ENCODE data around the gene POLD3.

Gene POLD3

GRCh38 chr11:74636630-74637184, 44.3 kb downstream of the POLD3 start:
- Histone ChIP-seq H2AFZ (ENCODE audit: insufficient read depth, low read length, poor library complexity) (no peak overlapping the region), H3K14ac (ENCODE audit: low read length) (no peak overlapping the region), H4K12ac (ENCODE audit: low read depth, low read length) (no peak overlapping the region), H3K9ac (ENCODE audit: low read length) (no peak overlapping the region), H3K27ac (ENCODE audit: low read depth, low read length) (no peak overlapping the region), H2BK12ac (ENCODE audit: low read length) (no peak overlapping the region), H3K36me3 (ENCODE audit: control insufficient read depth in 1 of 2, insufficient read depth in 2 of 2, low read length in 2 of 2) (peaks cover 0 to 16% of the 10 kb centered on the region in 2 experiments), H4K91ac (ENCODE audit: low read depth, low read length) (no peak overlapping the region), H3K27me3 (ENCODE audit: insufficient read depth, low read length) (no peaks in the 10 kb centered on the region), H3K4me1 (ENCODE audit: control insufficient read depth in 1 of 2, insufficient read depth in 2 of 2, low read length in 2 of 2) (peaks cover 0 to 2% of the 10 kb centered on the region in 2 experiments), H3K18ac (ENCODE audit: low read length) (no peak overlapping the region), H2BK120ac (ENCODE audit: insufficient read depth, low read length, poor library complexity) (no peak overlapping the region), H3K4me3 (ENCODE audit: low read depth, low read length) (no peak overlapping the region), H3K9me3 (ENCODE audit: insufficient read depth, low read depth, low read length) (no peaks in the 10 kb centered on the region), H3K79me1 (ENCODE audit: low read length) (no peaks in the 10 kb centered on the region), H3K23ac (ENCODE audit: low read length) (no peak overlapping the region), H4K8ac (ENCODE audit: low read depth, low read length) (no peak overlapping the region), H2BK5ac (ENCODE audit: low read depth, low read length, poor library complexity) (no peak overlapping the region), H2AK5ac (ENCODE audit: low read length) (no peak overlapping the region), H3K4ac (ENCODE audit: low read depth, low read length) (no peak overlapping the region), H3K79me2 (ENCODE audit: control insufficient read depth, insufficient read depth, low read length, poor library complexity) (no peaks in the 10 kb centered on the region), H3K4me2 (ENCODE audit: low read length) (no peak overlapping the region)
- peak in 1 of 2 donors; percentile 70 for DNase-seq
- WGBS (ENCODE audit: extremely low coverage, insufficient coverage, insufficient read length) = no CpG with 5 or more reads among the region's 1 CpG

GRCh38 chr11:74637700-74638099, 45.3 kb downstream of the POLD3 start:
- Histone ChIP-seq H3K9me3 (ENCODE audit: insufficient read depth, low read depth, low read length) (peaks cover 2% of the 10 kb centered on the region), H3K9ac (ENCODE audit: low read length) (no peak overlapping the region), H3K14ac (ENCODE audit: low read length) (no peak overlapping the region), H2BK12ac (ENCODE audit: low read length) (no peak overlapping the region), H3K79me2 (ENCODE audit: control insufficient read depth, insufficient read depth, low read length, poor library complexity) (no peaks in the 10 kb centered on the region), H3K4me3 (ENCODE audit: low read depth, low read length) (no peak overlapping the region), H2BK5ac (ENCODE audit: low read depth, low read length, poor library complexity) (no peak overlapping the region), H3K23ac (ENCODE audit: low read length) (no peak overlapping the region), H2AFZ (ENCODE audit: insufficient read depth, low read length, poor library complexity) (no peak overlapping the region), H4K8ac (ENCODE audit: low read depth, low read length) (no peak overlapping the region), H3K27me3 (ENCODE audit: insufficient read depth, low read length) (no peaks in the 10 kb centered on the region), H4K91ac (ENCODE audit: low read depth, low read length) (no peak overlapping the region), H3K18ac (ENCODE audit: low read length) (no peak overlapping the region), H3K4ac (ENCODE audit: low read depth, low read length) (no peak overlapping the region), H3K4me2 (ENCODE audit: low read length) (no peak overlapping the region), H4K12ac (ENCODE audit: low read depth, low read length) (no peak overlapping the region), H2BK120ac (ENCODE audit: insufficient read depth, low read length, poor library complexity) (no peak overlapping the region), H3K27ac (ENCODE audit: low read depth, low read length) (no peak overlapping the region), H3K79me1 (ENCODE audit: low read length) (no peaks in the 10 kb centered on the region), H2AK5ac (ENCODE audit: low read length) (no peak overlapping the region), H3K36me3 (ENCODE audit: control insufficient read depth in 1 of 2, insufficient read depth in 2 of 2, low read length in 2 of 2) (peaks cover 0 to 18% of the 10 kb centered on the region in 2 experiments), H3K4me1 (ENCODE audit: control insufficient read depth in 1 of 2, insufficient read depth in 2 of 2, low read length in 2 of 2) (peaks cover 0 to 2% of the 10 kb centered on the region in 2 experiments)
- no CpG with 5 or more reads among the region's 1 CpG for WGBS (ENCODE audit: extremely low coverage, insufficient coverage, insufficient read length)
- DNase-seq = no peak

GRCh38 chr11:74638869-74639268, 46.5 kb downstream of the POLD3 start:
- no peak overlapping the region for H2BK5ac ChIP-seq (ENCODE audit: low read depth, low read length, poor library complexity)
- H4K12ac ChIP-seq (ENCODE audit: low read depth, low read length) = no peak overlapping the region
- no peak overlapping the region for H3K23ac ChIP-seq (ENCODE audit: low read length)
- no peak overlapping the region for H3K27ac ChIP-seq (ENCODE audit: low read depth, low read length)
- no peaks in the 10 kb centered on the region for H3K27me3 ChIP-seq (ENCODE audit: insufficient read depth, low read length)
- H2BK12ac ChIP-seq (ENCODE audit: low read length) = no peak overlapping the region
- no peak overlapping the region for H3K9ac ChIP-seq (ENCODE audit: low read length)
- H2AK5ac ChIP-seq (ENCODE audit: low read length) = no peak overlapping the region
- H3K9me3 ChIP-seq (ENCODE audit: insufficient read depth, low read depth, low read length) = peaks cover 2% of the 10 kb centered on the region
- no peaks in the 10 kb centered on the region for H3K79me2 ChIP-seq (ENCODE audit: control insufficient read depth, insufficient read depth, low read length, poor library complexity)
- H3K36me3 ChIP-seq (ENCODE audit: control insufficient read depth in 1 of 2, insufficient read depth in 2 of 2, low read length in 2 of 2) = peaks cover 0 to 18% of the 10 kb centered on the region in 2 experiments
- H3K4me3 ChIP-seq (ENCODE audit: low read depth, low read length) = no peak overlapping the region
- H3K18ac ChIP-seq (ENCODE audit: low read length) = no peak overlapping the region
- H3K4me1 ChIP-seq (ENCODE audit: control insufficient read depth in 1 of 2, insufficient read depth in 2 of 2, low read length in 2 of 2) = no peaks in the 10 kb centered on the region
- no peak overlapping the region for H2BK120ac ChIP-seq (ENCODE audit: insufficient read depth, low read length, poor library complexity)
- no peak overlapping the region for H3K14ac ChIP-seq (ENCODE audit: low read length)
- no CpG with 5 or more reads among the region's 1 CpG for WGBS (ENCODE audit: extremely low coverage, insufficient coverage, insufficient read length)
- DNase-seq = no peak
- no peaks in the 10 kb centered on the region for H3K79me1 ChIP-seq (ENCODE audit: low read length)
- H2AFZ ChIP-seq (ENCODE audit: insufficient read depth, low read length, poor library complexity) = no peak overlapping the region
- no peak overlapping the region for H3K4me2 ChIP-seq (ENCODE audit: low read length)
- no peak overlapping the region for H3K4ac ChIP-seq (ENCODE audit: low read depth, low read length)
- no peak overlapping the region for H4K8ac ChIP-seq (ENCODE audit: low read depth, low read length)
- H4K91ac ChIP-seq (ENCODE audit: low read depth, low read length) = no peak overlapping the region

- H3K9ac ChIP-seq (ENCODE audit: low read length) = no peak overlapping the region
- no peak overlapping the region for H2BK5ac ChIP-seq (ENCODE audit: low read depth, low read length, poor library complexity)
- no peaks in the 10 kb centered on the region for H3K79me2 ChIP-seq (ENCODE audit: control insufficient read depth, insufficient read depth, low read length, poor library complexity)
- no peak overlapping the region for H3K18ac ChIP-seq (ENCODE audit: low read length)
- no peak overlapping the region for H2AFZ ChIP-seq (ENCODE audit: insufficient read depth, low read length, poor library complexity)
- peaks cover 0 to 21% of the 10 kb centered on the region in 2 experiments for H3K36me3 ChIP-seq (ENCODE audit: control insufficient read depth in 1 of 2, insufficient read depth in 2 of 2, low read length in 2 of 2)
- no peak overlapping the region for H4K12ac ChIP-seq (ENCODE audit: low read depth, low read length)
- no peak overlapping the region for H3K23ac ChIP-seq (ENCODE audit: low read length)
- no peak overlapping the region for H2BK120ac ChIP-seq (ENCODE audit: insufficient read depth, low read length, poor library complexity)
- no peak overlapping the region for H3K4me2 ChIP-seq (ENCODE audit: low read length)
- H2AK5ac ChIP-seq (ENCODE audit: low read length) = no peak overlapping the region
- no peaks in the 10 kb centered on the region for H3K79me1 ChIP-seq (ENCODE audit: low read length)
- no peak overlapping the region for H3K14ac ChIP-seq (ENCODE audit: low read length)
- DNase-seq = no peak
- no peaks in the 10 kb centered on the region for H3K27me3 ChIP-seq (ENCODE audit: insufficient read depth, low read length)
- no peak overlapping the region for H4K8ac ChIP-seq (ENCODE audit: low read depth, low read length)
- H3K4me3 ChIP-seq (ENCODE audit: low read depth, low read length) = no peak overlapping the region
- no peaks in the 10 kb centered on the region for H3K4me1 ChIP-seq (ENCODE audit: control insufficient read depth in 1 of 2, insufficient read depth in 2 of 2, low read length in 2 of 2)
- no peak overlapping the region for H3K4ac ChIP-seq (ENCODE audit: low read depth, low read length)
- H4K91ac ChIP-seq (ENCODE audit: low read depth, low read length) = no peak overlapping the region
- peaks cover 2% of the 10 kb centered on the region for H3K9me3 ChIP-seq (ENCODE audit: insufficient read depth, low read depth, low read length)
- H2BK12ac ChIP-seq (ENCODE audit: low read length) = no peak overlapping the region
- no CpG with 5 or more reads among the region's 5 CpGs for WGBS (ENCODE audit: extremely low coverage, insufficient coverage, insufficient read length)
- no peak overlapping the region for H3K27ac ChIP-seq (ENCODE audit: low read depth, low read length)
Observed at GRCh38 chr11:74639533-74639932, 47.2 kb downstream of the POLD3 start.

Measured in trophoblast cell (in vitro differentiated cells and primary cell).